SK-N-SH (cell line): ENCODE data around the gene OGDHL. TPM values are rescaled to one million over a fixed set of nuclear protein-coding genes. Genes with fewer than 3 reads are reported as not detected.

Experiments
- CTCF ChIA-PET: fragments of 300-600, 350-600 bp; formaldehyde crosslinking; extraction: SDS; loops from one replicate; lab custom pipeline; 2021; lab: Yijun Ruan, JAX
- POLR2A ChIA-PET: fragments of 350-600 bp; sonication (Branson Sonifier 250); formaldehyde crosslinking; extraction: SDS; loops from one replicate; lab custom pipeline; 2020; ENCODE audit warnings: antibody characterized with exemption, inconsistent platforms; lab: Yijun Ruan, JAX
- DNase-seq: peaks from one replicate; pipeline ENCODE4 v3.0.0; 2012
- H2AFZ ChIP-seq: fragments of 200-600 bp; sonication (generic); 2 replicates; pipeline ENCODE4 v1.8.1; 2016; ENCODE audit warnings: antibody characterized with exemption, mild to moderate bottlenecking, low read depth
- H3F3A ChIP-seq: fragments of 200-600 bp; sonication (generic); replicated peaks from 2 replicates; pipeline ENCODE3; 2016; ENCODE audit warnings: antibody characterized with exemption, mild to moderate bottlenecking; ENCODE audit not compliant: insufficient read depth
- H3K27ac ChIP-seq, 2 experiments: fragments of 200-500 bp in 1 of 2; fragments of 200-600 bp in 1 of 2; sonication (Bioruptor generic) in 1 of 2; sonication (generic), shearing (Covaris generic) in 1 of 2; 2 replicates each; pipeline versions ENCODE4 v1.5.1 to v1.6.1; 2014 to 2016; ENCODE audit warnings: low read depth in 2 of 2, inconsistent platforms in 1 of 2, low read length in 1 of 2, mild to moderate bottlenecking in 1 of 2, mixed read lengths in 1 of 2
- H3K27me3 ChIP-seq: fragments of 200-600 bp; sonication (generic), shearing (Covaris generic); 2 replicates; pipeline ENCODE4 v1.6.1; 2016; ENCODE audit warnings: mixed run types; ENCODE audit not compliant: insufficient read depth
- H3K36me3 ChIP-seq, 2 experiments: fragments of 200-500 bp in 1 of 2; fragments of 200-600 bp in 1 of 2; sonication (Bioruptor generic) in 1 of 2; sonication (generic) in 1 of 2; replicated peaks in 1 of 2; 2 replicates each; pipeline versions ENCODE3 to v1.5.1; 2014 to 2016; ENCODE audit warnings: low read length in 1 of 2, mild to moderate bottlenecking in 1 of 2; ENCODE audit not compliant: insufficient read depth in 2 of 2, control insufficient read depth in 1 of 2
- H3K4me1 ChIP-seq, 2 experiments: fragments of 200-500 bp in 1 of 2; fragments of 200-600 bp in 1 of 2; sonication (Bioruptor generic) in 1 of 2; sonication (generic), shearing (Covaris generic) in 1 of 2; 2 replicates each; pipeline versions ENCODE4 v1.5.1 to v1.6.1; 2014 to 2016; ENCODE audit warnings: low read depth in 1 of 2, low read length in 1 of 2, mixed run types in 1 of 2; ENCODE audit not compliant: insufficient read depth in 2 of 2, control insufficient read depth in 1 of 2
- H3K4me2 ChIP-seq: fragments of 200-600 bp; sonication (generic), shearing (Covaris generic); 2 replicates; pipeline ENCODE4 v1.6.1; 2017; ENCODE audit warnings: mixed run types
- H3K4me3 ChIP-seq, 2 experiments: fragments of 200-500 bp in 1 of 2; fragments of 200-600 bp in 1 of 2; sonication (Bioruptor generic) in 1 of 2; sonication (generic), shearing (Covaris generic) in 1 of 2; 2 replicates each; pipeline versions ENCODE4 v1.5.1 to v1.8.1; 2014 to 2016; ENCODE audit warnings: low read depth in 2 of 2, inconsistent platforms in 1 of 2, low read length in 1 of 2, mild to moderate bottlenecking in 1 of 2, mixed read lengths in 1 of 2, moderate library complexity in 1 of 2
- H3K79me2 ChIP-seq: fragments of 200-600 bp; sonication (generic); 2 replicates; pipeline ENCODE4 v1.8.1; 2017; ENCODE audit warnings: mild to moderate bottlenecking; ENCODE audit not compliant: insufficient read depth
- H3K9ac ChIP-seq: fragments of 200-600 bp; sonication (generic); 2 replicates; pipeline ENCODE4 v1.6.1; 2017; ENCODE audit warnings: mixed run types
- H3K9me2 ChIP-seq: fragments of 200-600 bp; sonication (generic); 2 replicates; pipeline ENCODE4 v1.6.1; 2017; ENCODE audit warnings: mixed run types
- H3K9me3 ChIP-seq: fragments of 200-600 bp; sonication (generic); 2 replicates; pipeline ENCODE4 v1.6.1; 2017; ENCODE audit warnings: mixed run types, mild to moderate bottlenecking, moderate library complexity
- H4K20me1 ChIP-seq: fragments of 200-600 bp; sonication (generic); 2 replicates; pipeline ENCODE4 v1.6.1; 2017; ENCODE audit warnings: mild to moderate bottlenecking, mixed run types; ENCODE audit not compliant: insufficient read depth
- EZH2phosphoT487 ChIP-seq: fragments of 200-600 bp; sonication (generic); IDR thresholded peaks from 2 replicates; pipeline ENCODE4 v1.6.1; 2017; ENCODE audit warnings: low read depth, mixed run types, mild to moderate bottlenecking, antibody characterized with exemption, moderate library complexity, borderline replicate concordance
- GABPA ChIP-seq: IDR thresholded peaks from 2 replicates; pipeline ENCODE4 v1.4.0; 2012; ENCODE audit warnings: low read depth, mild to moderate bottlenecking
- IRF3 ChIP-seq: fragments of 150-350 bp; IDR thresholded peaks from 2 replicates; pipeline ENCODE4 v1.6.1; 2016; ENCODE audit warnings: mild to moderate bottlenecking, low read depth, low read length
- MXI1 ChIP-seq: IDR thresholded peaks from 2 replicates; pipeline ENCODE4 v1.6.1; 2012; ENCODE audit warnings: mild to moderate bottlenecking, low read depth, low read length, improper control_type of control experiment
- POLR2AphosphoS5 ChIP-seq: IDR thresholded peaks from 2 replicates; pipeline ENCODE4 v1.6.1; 2012; ENCODE audit warnings: low read depth, low read length
- RFX5 ChIP-seq: IDR thresholded peaks from 2 replicates; pipeline ENCODE4 v1.6.1; 2012; ENCODE audit warnings: mild to moderate bottlenecking, improper control_type of control experiment, low read length
- SIN3A ChIP-seq: IDR thresholded peaks from 2 replicates; pipeline ENCODE4 v1.6.1; 2012; ENCODE audit warnings: low read depth, mild to moderate bottlenecking, low read length, moderate library complexity, borderline replicate concordance
- SMC3 ChIP-seq: IDR thresholded peaks from 2 replicates; pipeline ENCODE4 v1.6.1; 2012; ENCODE audit warnings: low read depth, low read length, improper control_type of control experiment
- TAF1 ChIP-seq: IDR thresholded peaks from 2 replicates; pipeline ENCODE4 v1.6.1; 2012; ENCODE audit warnings: low read depth, mild to moderate bottlenecking, low read length, moderate library complexity, borderline replicate concordance
- TEAD4 ChIP-seq: IDR thresholded peaks from 2 replicates; pipeline ENCODE4 v1.4.0; 2012; ENCODE audit warnings: mild to moderate bottlenecking, borderline replicate concordance; ENCODE audit not compliant: insufficient read depth
- USF2 ChIP-seq: fragments of 150-350 bp; IDR thresholded peaks from 2 replicates; pipeline ENCODE4 v1.6.1; 2017; ENCODE audit warnings: antibody characterized with exemption, low read length, low read depth, borderline replicate concordance
- YY1 ChIP-seq: IDR thresholded peaks from 2 replicates; pipeline ENCODE4 v1.4.0; 2012; ENCODE audit warnings: low read depth, mild to moderate bottlenecking
- WGBS: methylation state at CpG from one replicate; pipeline ENCODE4 v1.1.6; 2017; ENCODE audit warnings: low lambda C conversion rate; 5-methylcytosine and 5-hydroxymethylcytosine counted together
- polyA plus RNA-seq, 3 experiments: library from polyadenylated mRNA; depleted of rRNA; stranded (reverse); fragments of >200 nt; gene quantifications; 2 replicates each; pipeline ENCODE4 v1.2.3, GENCODE V29; 2012
- TF ChIP-seq, protein P1 (sequence below): IDR thresholded peaks from 2 replicates; pipeline ENCODE4; 2012
- TF ChIP-seq, protein P2 (sequence below): fragments of 200-600 bp; sonication (generic); IDR thresholded peaks from 2 replicates; pipeline ENCODE4 v1.6.1; 2017; ENCODE audit warnings: antibody characterized with exemption, mild to moderate bottlenecking, moderate library complexity

Gene OGDHL
- polyA plus RNA-seq, 1 of the 3 experiments (the other 2 are of a cell fraction) = 25.4 TPM

DNA sequence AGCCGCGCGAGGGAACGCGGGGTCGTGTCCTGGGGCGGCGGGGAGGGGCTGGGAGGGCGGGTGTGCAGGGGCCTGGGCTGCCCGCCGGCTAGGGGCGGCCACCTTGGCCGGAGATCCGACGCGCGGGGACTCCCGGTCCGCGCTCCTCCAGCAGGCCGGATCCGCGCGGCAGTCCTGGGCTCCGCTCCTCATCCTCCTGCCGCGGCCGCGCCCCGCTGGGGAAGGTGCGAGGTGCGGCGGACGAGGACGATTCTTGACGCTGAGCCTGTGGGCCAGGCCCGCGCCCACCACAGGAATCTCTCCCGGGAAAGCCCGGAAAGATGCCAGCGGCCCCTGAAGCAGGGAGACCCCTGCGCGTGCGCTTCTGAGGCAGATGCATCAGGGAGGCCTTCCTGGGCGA is 6.6 kb upstream of the OGDHL start:
- no peaks in the 10 kb centered on the region for H4K20me1 ChIP-seq
- H3K36me3 ChIP-seq = no peaks in the 10 kb centered on the region
- H3F3A ChIP-seq = no peaks in the 10 kb centered on the region
- POLR2A ChIA-PET = no interaction called here
- no peaks in the 10 kb centered on the region for H3K79me2 ChIP-seq
- DNase-seq = peak; percentile 16
- no peaks in the 10 kb centered on the region for H3K9me2 ChIP-seq
- WGBS = 90% methylated on average over 37 of the region's 45 CpGs
- no peak overlapping the region for H3K9ac ChIP-seq
- no peaks in the 10 kb centered on the region; the same call in 1 of the 2 replicates for H3K27me3 ChIP-seq
- CTCF ChIA-PET = no interaction called here
- TF ChIP-seq, protein P1, sequence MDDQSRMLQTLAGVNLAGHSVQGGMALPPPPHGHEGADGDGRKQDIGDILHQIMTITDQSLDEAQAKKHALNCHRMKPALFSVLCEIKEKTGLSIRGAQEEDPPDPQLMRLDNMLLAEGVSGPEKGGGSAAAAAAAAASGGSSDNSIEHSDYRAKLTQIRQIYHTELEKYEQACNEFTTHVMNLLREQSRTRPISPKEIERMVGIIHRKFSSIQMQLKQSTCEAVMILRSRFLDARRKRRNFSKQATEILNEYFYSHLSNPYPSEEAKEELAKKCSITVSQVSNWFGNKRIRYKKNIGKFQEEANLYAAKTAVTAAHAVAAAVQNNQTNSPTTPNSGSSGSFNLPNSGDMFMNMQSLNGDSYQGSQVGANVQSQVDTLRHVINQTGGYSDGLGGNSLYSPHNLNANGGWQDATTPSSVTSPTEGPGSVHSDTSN = no peak
- TF ChIP-seq IRF3 (no peak), TEAD4 (no peak), POLR2AphosphoS5 (no peak), SMC3 (no peak), YY1 (no peak), TAF1 (no peak), EZH2phosphoT487 (no peak), MXI1 (no peak), USF2 (no peak), RFX5 (no peak), GABPA (no peak)
- TF ChIP-seq, protein P2, sequence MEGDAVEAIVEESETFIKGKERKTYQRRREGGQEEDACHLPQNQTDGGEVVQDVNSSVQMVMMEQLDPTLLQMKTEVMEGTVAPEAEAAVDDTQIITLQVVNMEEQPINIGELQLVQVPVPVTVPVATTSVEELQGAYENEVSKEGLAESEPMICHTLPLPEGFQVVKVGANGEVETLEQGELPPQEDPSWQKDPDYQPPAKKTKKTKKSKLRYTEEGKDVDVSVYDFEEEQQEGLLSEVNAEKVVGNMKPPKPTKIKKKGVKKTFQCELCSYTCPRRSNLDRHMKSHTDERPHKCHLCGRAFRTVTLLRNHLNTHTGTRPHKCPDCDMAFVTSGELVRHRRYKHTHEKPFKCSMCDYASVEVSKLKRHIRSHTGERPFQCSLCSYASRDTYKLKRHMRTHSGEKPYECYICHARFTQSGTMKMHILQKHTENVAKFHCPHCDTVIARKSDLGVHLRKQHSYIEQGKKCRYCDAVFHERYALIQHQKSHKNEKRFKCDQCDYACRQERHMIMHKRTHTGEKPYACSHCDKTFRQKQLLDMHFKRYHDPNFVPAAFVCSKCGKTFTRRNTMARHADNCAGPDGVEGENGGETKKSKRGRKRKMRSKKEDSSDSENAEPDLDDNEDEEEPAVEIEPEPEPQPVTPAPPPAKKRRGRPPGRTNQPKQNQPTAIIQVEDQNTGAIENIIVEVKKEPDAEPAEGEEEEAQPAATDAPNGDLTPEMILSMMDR = no peak
- H3K4me2 ChIP-seq = no peak overlapping the region
- H3K27ac ChIP-seq = no peak overlapping the region
- no peak overlapping the region for H2AFZ ChIP-seq
- no peaks in the 10 kb centered on the region for H3K9me3 ChIP-seq
- H3K4me1 ChIP-seq = no peaks in the 10 kb centered on the region
- H3K4me3 ChIP-seq = no peak overlapping the region

DNA sequence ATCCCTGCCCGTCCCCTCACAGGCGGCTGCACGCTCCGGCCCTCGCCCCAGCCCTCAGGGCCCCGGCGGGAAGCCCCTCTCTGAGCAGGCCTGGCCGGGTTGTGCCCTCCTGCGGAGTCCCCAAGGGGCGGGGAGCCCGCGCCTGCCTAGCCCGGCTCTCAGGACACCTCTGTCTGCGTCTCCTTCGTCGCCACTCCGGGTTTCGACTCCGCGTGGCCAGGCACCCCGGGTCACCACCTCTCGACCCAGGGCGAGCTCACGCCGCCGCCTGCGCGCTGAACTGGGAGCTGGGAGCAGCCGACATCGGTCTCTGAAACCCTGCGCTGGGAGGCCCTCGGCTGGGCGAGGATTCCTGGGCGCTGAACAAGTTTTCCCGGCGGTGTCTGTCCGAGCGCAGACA is 6.2 kb upstream of the OGDHL start:
- WGBS = 86% methylated on average over 27 of the region's 38 CpGs
- no peaks in the 10 kb centered on the region for H3K9me3 ChIP-seq

More for the DNA sequence above, 6.2 kb upstream of the OGDHL start:
- Histone ChIP-seq H3K4me2 (no peak overlapping the region), H3K27ac (no peak overlapping the region), H3K9me2 (no peaks in the 10 kb centered on the region), H4K20me1 (no peaks in the 10 kb centered on the region), H3K4me3 (no peak overlapping the region), H3F3A (no peaks in the 10 kb centered on the region), H3K36me3 (no peaks in the 10 kb centered on the region), H2AFZ (no peak overlapping the region), H3K79me2 (no peaks in the 10 kb centered on the region), H3K27me3 (no peaks in the 10 kb centered on the region; the same call in 1 of the 2 replicates), H3K9ac (no peak overlapping the region), H3K4me1 (no peaks in the 10 kb centered on the region)
- no peak for TF ChIP-seq SIN3A
- ChIA-PET CTCF (no interaction called here), POLR2A (no interaction called here)
- peak; percentile 30 for DNase-seq
